Colonic mucosa (tissue), 4 donors: ENCODE measurements around the gene USP36. TPM values are rescaled to one million over a fixed set of nuclear protein-coding genes. Genes with fewer than 3 reads are reported as not detected.
A peak's percentile ranks its signal among the peaks of the same experiment; 100 is the strongest.

ENCODE experiments used
- DNase-seq: peaks from one replicate; pipeline ENCODE4 v3.0.0-alpha.2; 2020
- H3K27ac ChIP-seq: fragments of 200-600 bp; one replicate; pipeline ENCODE4 v1.8.0; 2021
- H3K27me3 ChIP-seq: fragments of 200-600 bp; one replicate; pipeline ENCODE4 v1.8.0; 2021
- H3K36me3 ChIP-seq: fragments of 200-600 bp; one replicate; pipeline ENCODE4 v1.8.0; 2021
- H3K4me1 ChIP-seq: fragments of 200-600 bp; one replicate; pipeline ENCODE4 v1.8.0; 2021; ENCODE audit warnings: mild to moderate bottlenecking
- H3K4me3 ChIP-seq: fragments of 200-600 bp; one replicate; pipeline ENCODE4 v1.8.0; 2021
- H3K9ac ChIP-seq, 2 donors: one replicate each; pipeline ENCODE4 v1.7.0; 2013; ENCODE audit warnings: control low read depth in 2 of 2, low read depth in 2 of 2, low read length in 2 of 2
- H3K9me3 ChIP-seq: fragments of 200-600 bp; one replicate; pipeline ENCODE4 v1.8.0; 2021
- CTCF ChIP-seq: fragments of 200-600 bp; IDR thresholded peaks from one replicate; pipeline ENCODE4 v1.8.0; 2022; ENCODE audit warnings: antibody characterized with exemption, mild to moderate bottlenecking
- intact Hi-C: fragments of 100-400 bp; cut with DNase I; formaldehyde crosslinking; loops from one replicate; pipeline ENCODE4 v1.14.1; 2022
- total RNA-seq, 2 donors: library from RNA; stranded (reverse); fragmentation: NEBNext Ultra II Directional in 1 of 2; extraction: Animal tissue kit (Norgen Biotek cat#: 25700) in 1 of 2; gene quantifications; one replicate each; pipeline ENCODE4 v1.2.1, GENCODE V29; 2021
- donor health status: healthy.
- donor health status: DM: no; HTN: no; CAD: no.
- donor health status: DM: no; HTN: no; CAD: no.

USP36 gene
- total RNA-seq, 2 donors from 2014 or later = 27.4 to 32.6 TPM

GRCh38 chr17:78884876-78885667 lies 44.5 kb upstream of the USP36 start:
- Histone ChIP-seq H3K9ac (no peak overlapping the region), H3K4me3 (no peak overlapping the region)
- no peak for TF ChIP-seq CTCF

GRCh38 chr17:78884148-78884825 lies 43.7 kb upstream of the USP36 start:
- H3K4me3 ChIP-seq = no peak overlapping the region
- intact Hi-C loops = no loop called here
- no peak for DNase-seq
- H3K9ac ChIP-seq = peak overlapping the region; percentile 36 to 37
- H3K36me3 ChIP-seq = no peaks in the 10 kb centered on the region
- no peaks in the 10 kb centered on the region for H3K27me3 ChIP-seq
- no peak for TF ChIP-seq CTCF
- H3K9me3 ChIP-seq = no peaks in the 10 kb centered on the region
- peaks cover 5% of the 10 kb centered on the region for H3K4me1 ChIP-seq
- peak overlapping the region; percentile 86 for H3K27ac ChIP-seq

More at GRCh38 chr17:78884876-78885667, 44.5 kb upstream of the USP36 start:
- peaks cover 5% of the 10 kb centered on the region for H3K4me1 ChIP-seq
- no peaks in the 10 kb centered on the region for H3K27me3 ChIP-seq
- intact Hi-C loops = no loop called here
- H3K27ac ChIP-seq = peak overlapping the region; percentile 86
- H3K36me3 ChIP-seq = no peaks in the 10 kb centered on the region
- no peak for DNase-seq
- H3K9me3 ChIP-seq = no peaks in the 10 kb centered on the region

- Histone ChIP-seq H3K4me1 (peaks cover 10% of the 10 kb centered on the region), H3K36me3 (no peaks in the 10 kb centered on the region), H3K27me3 (no peaks in the 10 kb centered on the region), H3K4me3 (no peak overlapping the region), H3K27ac (peak overlapping the region; percentile 86), H3K9ac (peak overlapping the region; percentile 36 to 40), H3K9me3 (no peaks in the 10 kb centered on the region)
- DNase-seq = peak; percentile 53
- intact Hi-C loops = no loop called here
- TF ChIP-seq CTCF = no peak
These were observed 43.0 kb upstream of the USP36 start for GRCh38 chr17:78883533-78884131.

GRCh38 chr17:78883089-78883532 lies 42.5 kb upstream of the USP36 start:
- no peaks in the 10 kb centered on the region for H3K27me3 ChIP-seq
- peaks cover 10% of the 10 kb centered on the region for H3K4me1 ChIP-seq
- peak overlapping the region; percentile 86 for H3K27ac ChIP-seq
- H3K9me3 ChIP-seq = no peaks in the 10 kb centered on the region
- TF ChIP-seq CTCF = no peak
- DNase-seq = peak; percentile 52
- intact Hi-C loops = no loop called here
- H3K9ac ChIP-seq = peak overlapping the region; percentile 36 to 40
- H3K36me3 ChIP-seq = no peaks in the 10 kb centered on the region
- H3K4me3 ChIP-seq = no peak overlapping the region

- H3K9me3 ChIP-seq = no peaks in the 10 kb centered on the region
- no peak overlapping the region for H3K4me3 ChIP-seq
- peak overlapping the region in 1 of 2 donors; percentile 40 for H3K9ac ChIP-seq
- peaks cover 10% of the 10 kb centered on the region for H3K4me1 ChIP-seq
- peak overlapping the region; percentile 86 for H3K27ac ChIP-seq
- DNase-seq = no peak
- intact Hi-C loops = no loop called here
- H3K36me3 ChIP-seq = no peaks in the 10 kb centered on the region
- no peak for TF ChIP-seq CTCF
- H3K27me3 ChIP-seq = no peaks in the 10 kb centered on the region
These were observed 42.0 kb upstream of the USP36 start for GRCh38 chr17:78882540-78883088.
